ENCODE measurements around the gene PDSS1. TPM values are rescaled to one million over a fixed set of nuclear protein-coding genes. Genes with fewer than 3 reads are reported as not detected.

The PDSS1 gene
- total and polyA plus RNA-seq, 2 of the 4 experiments (the other 2 are of a cell fraction) = 9.7 to 13.2 TPM

DNA sequence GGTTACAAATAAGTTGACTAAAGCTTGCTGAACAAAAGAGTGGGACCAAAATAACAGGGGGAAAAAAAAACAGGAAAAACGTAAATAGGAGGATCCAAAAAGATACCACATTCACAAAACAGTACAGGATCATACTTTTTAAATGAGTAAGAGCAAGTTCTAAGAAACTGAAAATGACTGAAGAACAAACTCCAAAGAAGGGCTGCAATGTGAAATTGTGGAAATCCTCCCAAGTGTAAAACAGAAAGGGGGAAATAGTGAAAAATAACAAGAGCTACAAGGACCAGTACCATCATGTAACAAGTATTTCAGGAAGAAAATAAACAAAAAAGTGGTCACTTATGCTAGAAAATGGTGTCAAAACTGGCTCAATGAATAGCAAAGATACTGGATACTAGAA lies 46.3 kb downstream of the PDSS1 start:
- Histone ChIP-seq H3K4ac (ENCODE audit: low read depth, low read length) (no peak overlapping the region), H3K27ac (ENCODE audit: insufficient read depth, low read length) (no peak overlapping the region), H2AFZ (replicated peaks; ENCODE audit: low read length, poor library complexity) (no peak overlapping the region), H3K4me1 (ENCODE audit: control insufficient read depth, insufficient read depth, low read length) (no peaks in the 10 kb centered on the region), H3K18ac (ENCODE audit: low read depth, low read length) (no peak overlapping the region), H2BK15ac (ENCODE audit: low read depth, low read length) (no peak overlapping the region), H2BK120ac (ENCODE audit: low read depth, low read length) (no peak overlapping the region), H2BK5ac (ENCODE audit: low read depth, low read length, poor library complexity, severe bottlenecking) (no peak overlapping the region), H3K56ac (ENCODE audit: extremely low read depth, insufficient read depth, low read length) (no peak overlapping the region), H3K4me2 (ENCODE audit: low read depth, low read length) (no peak overlapping the region), H3K14ac (replicated peaks; ENCODE audit: low read depth, low read length) (no peak overlapping the region), H3K9ac (ENCODE audit: low read depth, low read length) (no peak overlapping the region), H4K5ac (ENCODE audit: low read depth, low read length) (no peak overlapping the region), H3K79me1 (ENCODE audit: low read depth in 1 of 2, low read length in 2 of 2) (peaks cover 0 to 3% of the 10 kb centered on the region in 2 experiments; a peak in 3 of 4 replicates), H3K9me3 (ENCODE audit: control insufficient read depth, insufficient read depth, low read length) (no peaks in the 10 kb centered on the region), H3K27me3 (ENCODE audit: control insufficient read depth, insufficient read depth, low read length) (no peaks in the 10 kb centered on the region), H3K23ac (ENCODE audit: low read depth, low read length) (no peak overlapping the region), H2BK20ac (ENCODE audit: low read depth, low read length) (no peak overlapping the region), H4K8ac (ENCODE audit: low read depth in 2 of 2, low read length in 2 of 2) (no peak overlapping the region), H3K36me3 (ENCODE audit: control insufficient read depth, insufficient read depth, low read length) (peaks cover 15% of the 10 kb centered on the region), H2AK5ac (ENCODE audit: low read depth, low read length) (no peak overlapping the region), H2AK9ac (replicated peaks; ENCODE audit: low read depth, low read length, poor library complexity) (no peak overlapping the region), H4K20me1 (ENCODE audit: insufficient read depth, low read length) (no peaks in the 10 kb centered on the region), H3K4me3 (ENCODE audit: insufficient read depth, low read depth, low read length) (no peak overlapping the region), H4K91ac (ENCODE audit: insufficient read depth, low read depth, low read length) (no peak overlapping the region), H3K9me1 (ENCODE audit: insufficient read depth, low read length) (no peaks in the 10 kb centered on the region)
- ChIA-PET CTCF (no interaction called here), POLR2A (ENCODE audit: unreplicated experiment) (no interaction called here)
- dilution Hi-C loops (cut with HindIII; ENCODE audit: low sequenced_read_pairs, unreplicated experiment) (no loop called here), intact Hi-C loops (cut with micrococcal nuclease) (no loop called here), in situ Hi-C loops (cut with MboI; ENCODE audit: low sequenced_read_pairs) (no loop called here)
- DNase-seq (no peak), ATAC-seq (ENCODE audit: low read depth) (no peak)
- BruUV-seq (replicated peaks) = no TSS peak
- TF ChIP-seq FOS (IDR thresholded peaks at IDR 0.05; ENCODE audit: low read depth, low read length) = no peak
- TF ChIP-seq CTCF (conservative IDR thresholded peaks at IDR 0.05; ENCODE audit: low read depth, low read length) = no peak
- TF ChIP-seq POLR2A (IDR thresholded peaks at IDR 0.05; ENCODE audit: low read depth, low read length) = no peak
- WGBS, 2 experiments (ENCODE audit: extremely low coverage in 2 of 2, insufficient read length in 1 of 2) = no CpG with 5 or more reads among the region's 1 CpG
